HEK293 (cell line): ENCODE measurements around the gene TPRA1.

Experiments used
- ATF2 ChIP-seq: fragments of 450-650 bp; formaldehyde crosslinking; IDR thresholded peaks from 2 replicates; pipeline ENCODE4 v1.5.1; 2016; ENCODE audit warnings: missing biosample characterization, missing genetic modification characterization, low read depth
- EGR2 ChIP-seq: fragments of 450-650 bp; formaldehyde crosslinking; IDR thresholded peaks from 2 replicates; pipeline ENCODE4 v1.5.1; 2016; ENCODE audit warnings: low read depth, missing biosample characterization, missing genetic modification characterization
- SCRT2 ChIP-seq: fragments of 450-650 bp; formaldehyde crosslinking; IDR thresholded peaks from 2 replicates; pipeline ENCODE4 v1.5.1; 2016; ENCODE audit warnings: missing biosample characterization, missing genetic modification characterization
- TCF7L2 ChIP-seq: IDR thresholded peaks from 2 replicates; pipeline ENCODE4 v1.6.1; 2011; ENCODE audit warnings: low read depth, mild to moderate bottlenecking, inconsistent platforms, low read length, moderate library complexity, borderline replicate concordance
- ZBTB11 ChIP-seq: fragments of 450-650 bp; formaldehyde crosslinking; conservative IDR thresholded peaks from 2 replicates; pipeline ENCODE4 v1.5.1; 2016; ENCODE audit warnings: low read depth, missing biosample characterization, missing genetic modification characterization
- ZNF274 ChIP-seq, 2 experiments: fragments of 200-500 bp in 1 of 2; fragments of 450-650 bp in 1 of 2; sonication (Bioruptor generic) in 1 of 2; formaldehyde crosslinking in 1 of 2; IDR thresholded peaks; 2 replicates each; pipeline versions ENCODE4 v1.5.1 to v1.6.1; 2014 to 2016; ENCODE audit warnings: borderline replicate concordance in 1 of 2, inconsistent platforms in 1 of 2, low read length in 1 of 2, missing biosample characterization in 1 of 2, missing genetic modification characterization in 1 of 2
- ZNF280C ChIP-seq: fragments of 450-650 bp; formaldehyde crosslinking; IDR thresholded peaks from 2 replicates; pipeline ENCODE4 v1.5.1; 2016; ENCODE audit warnings: missing biosample characterization, missing genetic modification characterization
- ZNF335 ChIP-seq: fragments of 450-650 bp; formaldehyde crosslinking; conservative IDR thresholded peaks from 2 replicates; pipeline ENCODE4 v1.5.1; 2016; ENCODE audit warnings: missing biosample characterization, missing genetic modification characterization
- ZNF704 ChIP-seq: fragments of 450-650 bp; formaldehyde crosslinking; IDR thresholded peaks from 2 replicates; pipeline ENCODE4 v1.5.1; 2016; ENCODE audit warnings: missing biosample characterization, missing genetic modification characterization
- ZSCAN16 ChIP-seq: fragments of 450-650 bp; formaldehyde crosslinking; IDR thresholded peaks from 2 replicates; pipeline ENCODE4 v1.5.1; 2016; ENCODE audit warnings: missing biosample characterization, missing genetic modification characterization
- TF ChIP-seq, protein P1 (sequence below): fragments of 450-650 bp; formaldehyde crosslinking; IDR thresholded peaks from 2 replicates; pipeline ENCODE4 v1.5.1; 2016; ENCODE audit warnings: missing biosample characterization, missing genetic modification characterization
- TF ChIP-seq, protein P2 (sequence below): fragments of 450-650 bp; formaldehyde crosslinking; IDR thresholded peaks from 2 replicates; pipeline ENCODE4 v1.5.1; 2016; ENCODE audit warnings: missing biosample characterization, missing genetic modification characterization
- TF ChIP-seq, protein P3 (sequence below): IDR thresholded peaks from 2 replicates; pipeline ENCODE4 v1.6.1; 2011; ENCODE audit warnings: mild to moderate bottlenecking, low read depth, low read length, borderline replicate concordance

GRCh38 chr3:127620637-127621375, 30.3 kb upstream of the TPRA1 start:
- TF ChIP-seq ZNF274 (IDR thresholded peaks at IDR 0.05; ENCODE audit: low read length) (no peak), ZNF274 (tag by site-specific recombination; IDR thresholded peaks at IDR 0.05; ENCODE audit: borderline replicate concordance) (no peak), ZSCAN16 (tag by site-specific recombination) (no peak), EGR2 (tag by site-specific recombination) (no peak), ATF2 (no peak), SCRT2 (tag by site-specific recombination) (no peak), ZNF280C (tag by site-specific recombination) (no peak), ZNF335 (tag by site-specific recombination) (no peak), ZBTB11 (no peak), ZNF704 (tag by site-specific recombination) (no peak), TCF7L2 (no peak)
- TF ChIP-seq, protein P1, sequence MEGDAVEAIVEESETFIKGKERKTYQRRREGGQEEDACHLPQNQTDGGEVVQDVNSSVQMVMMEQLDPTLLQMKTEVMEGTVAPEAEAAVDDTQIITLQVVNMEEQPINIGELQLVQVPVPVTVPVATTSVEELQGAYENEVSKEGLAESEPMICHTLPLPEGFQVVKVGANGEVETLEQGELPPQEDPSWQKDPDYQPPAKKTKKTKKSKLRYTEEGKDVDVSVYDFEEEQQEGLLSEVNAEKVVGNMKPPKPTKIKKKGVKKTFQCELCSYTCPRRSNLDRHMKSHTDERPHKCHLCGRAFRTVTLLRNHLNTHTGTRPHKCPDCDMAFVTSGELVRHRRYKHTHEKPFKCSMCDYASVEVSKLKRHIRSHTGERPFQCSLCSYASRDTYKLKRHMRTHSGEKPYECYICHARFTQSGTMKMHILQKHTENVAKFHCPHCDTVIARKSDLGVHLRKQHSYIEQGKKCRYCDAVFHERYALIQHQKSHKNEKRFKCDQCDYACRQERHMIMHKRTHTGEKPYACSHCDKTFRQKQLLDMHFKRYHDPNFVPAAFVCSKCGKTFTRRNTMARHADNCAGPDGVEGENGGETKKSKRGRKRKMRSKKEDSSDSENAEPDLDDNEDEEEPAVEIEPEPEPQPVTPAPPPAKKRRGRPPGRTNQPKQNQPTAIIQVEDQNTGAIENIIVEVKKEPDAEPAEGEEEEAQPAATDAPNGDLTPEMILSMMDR (tag by site-specific recombination), result no peak
- TF ChIP-seq, protein P2, sequence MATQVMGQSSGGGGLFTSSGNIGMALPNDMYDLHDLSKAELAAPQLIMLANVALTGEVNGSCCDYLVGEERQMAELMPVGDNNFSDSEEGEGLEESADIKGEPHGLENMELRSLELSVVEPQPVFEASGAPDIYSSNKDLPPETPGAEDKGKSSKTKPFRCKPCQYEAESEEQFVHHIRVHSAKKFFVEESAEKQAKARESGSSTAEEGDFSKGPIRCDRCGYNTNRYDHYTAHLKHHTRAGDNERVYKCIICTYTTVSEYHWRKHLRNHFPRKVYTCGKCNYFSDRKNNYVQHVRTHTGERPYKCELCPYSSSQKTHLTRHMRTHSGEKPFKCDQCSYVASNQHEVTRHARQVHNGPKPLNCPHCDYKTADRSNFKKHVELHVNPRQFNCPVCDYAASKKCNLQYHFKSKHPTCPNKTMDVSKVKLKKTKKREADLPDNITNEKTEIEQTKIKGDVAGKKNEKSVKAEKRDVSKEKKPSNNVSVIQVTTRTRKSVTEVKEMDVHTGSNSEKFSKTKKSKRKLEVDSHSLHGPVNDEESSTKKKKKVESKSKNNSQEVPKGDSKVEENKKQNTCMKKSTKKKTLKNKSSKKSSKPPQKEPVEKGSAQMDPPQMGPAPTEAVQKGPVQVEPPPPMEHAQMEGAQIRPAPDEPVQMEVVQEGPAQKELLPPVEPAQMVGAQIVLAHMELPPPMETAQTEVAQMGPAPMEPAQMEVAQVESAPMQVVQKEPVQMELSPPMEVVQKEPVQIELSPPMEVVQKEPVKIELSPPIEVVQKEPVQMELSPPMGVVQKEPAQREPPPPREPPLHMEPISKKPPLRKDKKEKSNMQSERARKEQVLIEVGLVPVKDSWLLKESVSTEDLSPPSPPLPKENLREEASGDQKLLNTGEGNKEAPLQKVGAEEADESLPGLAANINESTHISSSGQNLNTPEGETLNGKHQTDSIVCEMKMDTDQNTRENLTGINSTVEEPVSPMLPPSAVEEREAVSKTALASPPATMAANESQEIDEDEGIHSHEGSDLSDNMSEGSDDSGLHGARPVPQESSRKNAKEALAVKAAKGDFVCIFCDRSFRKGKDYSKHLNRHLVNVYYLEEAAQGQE (tag by site-specific recombination), result no peak
- TF ChIP-seq, protein P3, sequence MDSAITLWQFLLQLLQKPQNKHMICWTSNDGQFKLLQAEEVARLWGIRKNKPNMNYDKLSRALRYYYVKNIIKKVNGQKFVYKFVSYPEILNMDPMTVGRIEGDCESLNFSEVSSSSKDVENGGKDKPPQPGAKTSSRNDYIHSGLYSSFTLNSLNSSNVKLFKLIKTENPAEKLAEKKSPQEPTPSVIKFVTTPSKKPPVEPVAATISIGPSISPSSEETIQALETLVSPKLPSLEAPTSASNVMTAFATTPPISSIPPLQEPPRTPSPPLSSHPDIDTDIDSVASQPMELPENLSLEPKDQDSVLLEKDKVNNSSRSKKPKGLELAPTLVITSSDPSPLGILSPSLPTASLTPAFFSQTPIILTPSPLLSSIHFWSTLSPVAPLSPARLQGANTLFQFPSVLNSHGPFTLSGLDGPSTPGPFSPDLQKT, result no peak
